ENCODE data around the gene CDKAL1.

CDKAL1 gene

GRCh38 chr6:20877008-20877937 is 343.0 kb downstream of the CDKAL1 start:
- peak; percentile 2 for DNase-seq (ENCODE audit: low spot score)

GRCh38 chr6:20879121-20879520 is 344.9 kb downstream of the CDKAL1 start:
- no peak for DNase-seq (ENCODE audit: low spot score)

GRCh38 chr6:20879526-20879925 is 345.3 kb downstream of the CDKAL1 start:
- no peak for DNase-seq (ENCODE audit: low spot score)

- no peak for DNase-seq (ENCODE audit: low spot score)
Observed at GRCh38 chr6:20881365-20881764, 347.1 kb downstream of the CDKAL1 start.

GRCh38 chr6:20882014-20882413 is 347.8 kb downstream of the CDKAL1 start:
- no peak for DNase-seq (ENCODE audit: low spot score)

GRCh38 chr6:20885076-20885475 is 350.8 kb downstream of the CDKAL1 start:
- DNase-seq (ENCODE audit: low spot score) = no peak

GRCh38 chr6:20891161-20891560 is 356.9 kb downstream of the CDKAL1 start:
- no peak for DNase-seq (ENCODE audit: low spot score)

- DNase-seq (ENCODE audit: low spot score) = no peak
Observed at GRCh38 chr6:20892365-20892764, 358.1 kb downstream of the CDKAL1 start.

GRCh38 chr6:20893412-20893811 is 359.2 kb downstream of the CDKAL1 start:
- no peak for DNase-seq (ENCODE audit: low spot score)

- DNase-seq (ENCODE audit: low spot score) = no peak
Observed at GRCh38 chr6:20900389-20901160, 366.3 kb downstream of the CDKAL1 start.

- no peak for DNase-seq (ENCODE audit: low spot score)
Observed at GRCh38 chr6:20905377-20905776, 371.1 kb downstream of the CDKAL1 start.

GRCh38 chr6:20906945-20907344 is 372.7 kb downstream of the CDKAL1 start:
- DNase-seq (ENCODE audit: low spot score) = no peak

GRCh38 chr6:20907486-20908071 is 373.3 kb downstream of the CDKAL1 start:
- DNase-seq (ENCODE audit: low spot score) = no peak

GRCh38 chr6:20909621-20910020 is 375.4 kb downstream of the CDKAL1 start:
- DNase-seq (ENCODE audit: low spot score) = no peak

- no peak for DNase-seq (ENCODE audit: low spot score)
Observed at GRCh38 chr6:20911712-20912111, 377.5 kb downstream of the CDKAL1 start.

GRCh38 chr6:20915156-20915555 is 380.9 kb downstream of the CDKAL1 start:
- DNase-seq (ENCODE audit: low spot score) = no peak

GRCh38 chr6:20915626-20916025 is 381.4 kb downstream of the CDKAL1 start:
- no peak for DNase-seq (ENCODE audit: low spot score)

- DNase-seq (ENCODE audit: low spot score) = no peak
Observed at GRCh38 chr6:20916086-20916485, 381.8 kb downstream of the CDKAL1 start.

GRCh38 chr6:20918868-20919267 is 384.6 kb downstream of the CDKAL1 start:
- no peak for DNase-seq (ENCODE audit: low spot score)

GRCh38 chr6:20919677-20920385 is 385.6 kb downstream of the CDKAL1 start:
- no peak for DNase-seq (ENCODE audit: low spot score)

GRCh38 chr6:20921578-20921977 is 387.3 kb downstream of the CDKAL1 start:
- no peak for DNase-seq (ENCODE audit: low spot score)

- no peak for DNase-seq (ENCODE audit: low spot score)
Observed at GRCh38 chr6:20922743-20923142, 388.5 kb downstream of the CDKAL1 start.

Data from CD4-positive, alpha-beta T cell treated with Interleukin-2 at 100 ng/mL for 4 hours (primary cell).